ENCODE data around the gene ZBTB17.

ZBTB17 gene

DNA sequence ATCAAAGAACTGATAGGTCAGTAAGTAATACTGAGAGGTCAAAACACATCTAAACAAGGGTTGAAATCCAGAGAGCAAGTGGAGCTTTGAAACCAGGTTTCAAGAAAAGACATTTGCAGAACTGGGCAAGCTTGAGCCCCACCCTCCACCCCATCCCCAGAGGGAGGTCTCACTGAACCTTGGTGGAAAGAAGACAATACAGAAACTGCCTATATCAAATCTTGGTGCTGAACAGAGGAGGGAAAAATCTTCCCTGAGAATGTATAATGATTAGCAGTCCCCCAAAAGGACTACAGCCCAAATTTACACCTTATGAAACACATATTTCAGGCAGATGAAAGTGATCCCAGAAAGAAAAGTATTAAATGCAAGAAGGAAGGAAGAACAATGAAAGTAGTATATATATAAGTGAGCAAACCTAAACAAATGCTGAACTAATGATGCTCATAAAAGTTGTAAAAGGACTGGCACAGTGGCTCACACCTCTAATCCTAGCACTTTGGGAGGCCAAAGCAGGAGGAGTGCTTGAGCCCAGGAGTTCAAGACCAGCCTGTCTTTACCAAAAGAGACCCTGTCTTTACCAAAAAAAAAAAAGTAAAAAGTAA, 12.4 kb downstream of the ZBTB17 start:
- no peak for TF ChIP-seq CTCF (IDR thresholded peaks at IDR 0.05)
- no peak for TF ChIP-seq ZFX (IDR thresholded peaks at IDR 0.05; ENCODE audit: borderline replicate concordance)
- no peak overlapping the region for H3K27ac ChIP-seq

DNA sequence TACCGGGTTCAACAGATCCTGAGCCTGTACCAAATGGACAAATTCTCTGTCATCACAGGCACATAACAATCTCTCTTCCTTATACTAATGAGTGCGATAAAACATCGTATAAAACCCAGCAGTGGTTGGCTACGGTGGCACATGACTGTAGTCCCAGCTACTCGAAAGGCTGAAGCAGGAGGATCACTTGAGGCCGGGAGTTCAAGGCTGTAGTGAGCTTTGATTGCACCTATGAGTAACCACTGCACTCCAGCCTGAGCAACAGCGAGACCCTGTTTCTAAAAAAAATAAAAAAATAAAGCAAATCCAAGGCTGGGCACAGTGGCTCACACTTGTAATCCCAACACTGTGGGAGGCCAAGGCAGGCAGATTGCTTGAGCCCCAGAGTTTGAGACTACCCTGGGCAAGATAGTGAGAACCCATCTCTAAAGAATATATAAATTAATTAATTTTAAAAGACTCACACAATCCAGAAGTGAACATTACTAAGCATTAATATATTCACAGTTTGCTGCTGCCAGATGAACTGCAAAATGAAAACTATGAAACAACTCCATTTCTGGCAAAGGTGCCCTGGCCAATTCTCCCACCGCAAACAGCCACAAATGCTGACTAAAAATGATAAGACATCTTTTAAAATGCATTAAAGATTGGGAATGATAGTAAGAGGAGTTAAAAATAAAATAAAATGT, 13.1 kb downstream of the ZBTB17 start:
- TF ChIP-seq ZFX (IDR thresholded peaks at IDR 0.05; ENCODE audit: borderline replicate concordance): no peak
- TF ChIP-seq CTCF (IDR thresholded peaks at IDR 0.05): no peak
- H3K27ac ChIP-seq: no peak overlapping the region

GRCh38 chr1:15962176-15962575, 13.7 kb downstream of the ZBTB17 start:
- H3K27ac ChIP-seq: no peak overlapping the region
- TF ChIP-seq CTCF (IDR thresholded peaks at IDR 0.05) (no peak), ZFX (IDR thresholded peaks at IDR 0.05; ENCODE audit: borderline replicate concordance) (no peak)

GRCh38 chr1:15961492-15961891, 14.4 kb downstream of the ZBTB17 start:
- H3K27ac ChIP-seq: no peak overlapping the region
- TF ChIP-seq CTCF (IDR thresholded peaks at IDR 0.05): no peak
- no peak for TF ChIP-seq ZFX (IDR thresholded peaks at IDR 0.05; ENCODE audit: borderline replicate concordance)

GRCh38 chr1:15960808-15961207, 15.1 kb downstream of the ZBTB17 start:
- H3K27ac ChIP-seq: no peak overlapping the region
- TF ChIP-seq ZFX (IDR thresholded peaks at IDR 0.05; ENCODE audit: borderline replicate concordance) (no peak), CTCF (IDR thresholded peaks at IDR 0.05) (no peak)

- TF ChIP-seq ZFX (IDR thresholded peaks at IDR 0.05; ENCODE audit: borderline replicate concordance) (no peak), CTCF (IDR thresholded peaks at IDR 0.05) (no peak)
- H3K27ac ChIP-seq: no peak overlapping the region
Observed at GRCh38 chr1:15959827-15960446, 16.0 kb downstream of the ZBTB17 start.

DNA sequence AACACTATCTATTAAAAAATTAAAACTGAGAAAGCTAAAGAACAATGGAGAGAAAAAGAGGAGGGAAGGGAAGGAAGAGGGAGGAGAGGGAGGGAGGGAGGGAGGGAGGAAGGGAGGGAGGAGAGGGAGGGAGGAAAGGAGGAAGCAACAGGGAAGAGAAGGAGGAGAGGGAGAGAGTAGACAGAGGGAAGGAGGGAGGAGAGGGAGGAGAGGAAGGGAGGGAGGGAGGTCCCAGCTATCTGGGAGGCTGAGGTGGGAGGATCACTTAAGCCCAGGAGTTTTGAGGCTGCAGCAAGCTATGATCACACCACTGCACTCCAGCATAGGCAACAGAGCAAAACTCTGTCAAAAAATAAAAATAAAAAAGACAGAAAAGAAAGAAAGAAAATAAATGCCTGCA, 16.5 kb downstream of the ZBTB17 start:
- H3K27ac ChIP-seq: no peak overlapping the region
- TF ChIP-seq ZFX (IDR thresholded peaks at IDR 0.05; ENCODE audit: borderline replicate concordance) (no peak), CTCF (IDR thresholded peaks at IDR 0.05) (no peak)
